Activated CD8-positive, alpha-beta memory T cell treated with anti-CD3 and anti-CD28 coated beads, Interleukin-2, amount 50 U/mL, for 48 hours (primary cell): ENCODE results near the gene CD44.
A peak's percentile ranks its signal among the peaks of the same experiment; 100 is the strongest.
"Not testable (repeated sequence)": the region's sequence is repeated elsewhere in the genome, so short reads cannot be mapped to it uniquely, and the experiment has no call there.

Source experiments
- DNase-seq: peaks from one replicate; pipeline ENCODE4 v3.0.0-alpha.2; 2020

Gene CD44

DNA sequence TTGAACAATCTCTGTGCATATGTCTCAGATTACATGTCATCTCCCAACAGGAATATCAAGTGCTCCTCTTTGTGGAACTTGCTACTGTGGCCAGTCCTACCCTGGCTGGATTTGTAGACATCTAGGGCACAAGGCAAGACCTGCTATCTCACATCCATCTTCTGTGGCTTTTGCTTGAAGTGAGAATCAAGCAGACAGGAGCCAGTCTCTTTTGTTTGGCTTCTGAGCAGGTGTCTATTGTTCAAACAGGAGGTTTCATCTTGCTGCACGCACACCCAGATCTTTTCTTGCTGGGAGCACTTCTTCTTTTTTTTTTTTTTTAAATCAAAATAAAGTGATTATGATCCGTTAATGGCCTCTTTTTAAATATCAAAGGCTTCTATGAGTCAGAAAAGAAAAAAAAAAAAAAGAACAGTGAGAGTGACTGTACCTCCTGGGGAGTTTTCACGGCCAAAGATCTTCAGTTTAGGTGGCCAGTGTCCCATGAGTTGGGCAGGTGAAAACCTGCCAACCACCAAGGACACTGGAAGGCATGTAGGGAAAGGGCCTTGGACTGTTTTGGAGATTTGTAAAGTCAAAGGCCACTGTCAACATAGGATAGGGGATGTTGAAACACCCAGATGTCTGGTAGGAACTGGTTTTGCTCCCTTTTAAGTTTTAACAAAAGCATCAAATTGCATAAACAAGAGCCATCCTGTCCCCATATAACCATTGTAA lies 78.1 kb downstream of the CD44 start:
- DNase-seq, result no peak

DNA sequence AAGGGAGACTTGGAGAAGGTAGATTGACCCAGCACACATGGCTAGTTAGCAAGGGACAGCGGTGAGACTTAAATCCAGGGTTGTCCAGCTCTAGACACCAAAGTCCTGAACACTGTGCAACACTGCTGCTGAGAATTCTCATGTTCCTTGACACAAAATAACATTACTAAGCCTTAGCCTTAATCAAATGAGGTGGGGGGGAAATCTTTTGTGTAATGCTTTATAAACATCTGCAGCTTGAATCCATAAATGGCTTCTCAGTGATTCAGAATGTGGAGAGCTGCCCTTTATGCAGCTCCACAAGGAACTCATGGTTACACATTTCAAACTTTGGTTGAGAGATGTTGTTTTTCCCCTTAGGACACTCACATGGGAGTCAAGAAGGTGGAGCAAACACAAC lies 80.0 kb downstream of the CD44 start:
- DNase-seq, result no peak

DNA sequence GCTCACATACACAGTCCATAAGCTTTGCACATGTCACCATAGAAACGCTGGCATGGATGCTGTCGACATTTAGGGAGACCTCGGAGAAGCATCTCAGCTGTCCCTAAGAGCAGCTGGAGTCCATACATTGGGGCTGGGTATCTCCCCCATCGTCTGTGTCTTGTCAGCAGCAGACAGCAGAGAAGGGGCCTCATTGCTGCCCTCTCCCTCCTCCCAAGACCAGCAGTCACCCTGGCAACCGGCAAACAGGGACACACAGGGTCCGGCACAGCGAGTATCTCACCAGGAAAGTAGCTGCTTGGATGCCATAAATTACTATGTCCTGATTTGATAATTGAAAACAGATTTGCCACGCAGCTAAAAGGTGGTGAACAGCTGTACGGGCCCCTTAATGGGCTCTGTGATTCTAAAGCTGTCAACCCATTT lies 84.4 kb downstream of the CD44 start:
- DNase-seq, result no peak

DNA sequence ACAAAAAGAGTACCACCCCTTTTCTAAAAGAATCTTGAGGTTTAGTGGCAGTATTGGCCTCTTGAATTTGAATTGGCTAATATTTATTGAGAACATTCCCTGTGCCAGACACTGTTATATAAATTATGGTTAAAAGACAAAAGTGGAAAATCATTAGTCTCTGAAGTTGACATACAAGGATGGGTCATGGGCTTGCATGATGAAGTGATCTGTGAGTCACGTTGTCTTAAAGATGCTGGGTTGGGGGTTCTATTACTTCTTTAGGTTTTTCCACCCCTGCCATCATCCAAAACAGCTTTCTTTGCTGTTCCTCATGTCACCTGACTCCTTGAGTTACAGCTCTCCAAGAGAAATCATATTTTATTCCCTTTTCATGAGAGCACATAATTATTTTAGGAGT lies 85.0 kb downstream of the CD44 start:
- DNase-seq, result no peak

DNA sequence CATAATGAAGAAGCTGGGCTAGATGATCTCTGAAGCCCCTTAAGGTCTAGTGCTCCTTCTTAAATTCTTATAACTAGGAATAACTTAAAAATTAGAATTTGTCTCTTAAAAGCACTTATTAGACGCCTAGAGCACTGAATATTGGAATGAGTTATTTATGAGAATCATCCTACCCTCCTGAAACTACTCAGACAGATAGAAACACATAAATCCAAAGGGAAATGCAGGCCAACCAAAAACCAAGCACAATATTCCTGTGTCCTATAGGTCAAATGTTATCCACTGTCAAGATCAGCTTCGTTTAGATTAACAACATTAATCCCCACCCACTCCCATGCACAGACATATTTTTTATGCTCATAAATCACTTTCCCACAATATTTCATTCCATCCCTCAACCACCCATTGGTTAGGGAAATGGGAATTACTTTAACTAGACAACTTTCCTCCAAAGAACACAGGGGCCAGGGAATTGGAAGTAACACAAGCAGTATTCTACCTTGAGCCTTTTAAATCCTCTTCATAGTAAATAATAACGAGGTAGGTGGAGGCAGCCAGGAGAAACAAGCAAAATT lies 87.1 kb downstream of the CD44 start:
- DNase-seq, result no peak

DNA sequence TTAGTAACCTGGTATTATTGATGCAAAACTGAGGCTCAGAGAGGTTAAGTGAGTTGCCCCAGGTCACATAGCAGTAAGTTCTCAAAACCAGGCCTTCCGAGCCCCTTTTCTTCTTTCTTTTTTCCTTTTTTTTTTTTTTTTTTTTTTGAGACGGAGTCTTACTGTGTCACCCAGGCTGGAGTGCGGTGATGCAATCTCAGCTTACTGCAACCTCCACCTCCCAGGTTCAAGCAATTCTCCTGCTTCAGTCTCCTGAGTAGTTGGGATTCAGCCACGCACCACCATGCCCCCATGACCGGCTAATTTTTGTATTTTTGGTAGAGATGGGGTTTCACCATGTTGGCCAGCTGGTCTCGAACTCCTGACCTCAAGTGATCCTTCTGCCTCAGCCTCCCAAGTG lies 87.8 kb downstream of the CD44 start:
- not testable (repeated sequence) for DNase-seq

DNA sequence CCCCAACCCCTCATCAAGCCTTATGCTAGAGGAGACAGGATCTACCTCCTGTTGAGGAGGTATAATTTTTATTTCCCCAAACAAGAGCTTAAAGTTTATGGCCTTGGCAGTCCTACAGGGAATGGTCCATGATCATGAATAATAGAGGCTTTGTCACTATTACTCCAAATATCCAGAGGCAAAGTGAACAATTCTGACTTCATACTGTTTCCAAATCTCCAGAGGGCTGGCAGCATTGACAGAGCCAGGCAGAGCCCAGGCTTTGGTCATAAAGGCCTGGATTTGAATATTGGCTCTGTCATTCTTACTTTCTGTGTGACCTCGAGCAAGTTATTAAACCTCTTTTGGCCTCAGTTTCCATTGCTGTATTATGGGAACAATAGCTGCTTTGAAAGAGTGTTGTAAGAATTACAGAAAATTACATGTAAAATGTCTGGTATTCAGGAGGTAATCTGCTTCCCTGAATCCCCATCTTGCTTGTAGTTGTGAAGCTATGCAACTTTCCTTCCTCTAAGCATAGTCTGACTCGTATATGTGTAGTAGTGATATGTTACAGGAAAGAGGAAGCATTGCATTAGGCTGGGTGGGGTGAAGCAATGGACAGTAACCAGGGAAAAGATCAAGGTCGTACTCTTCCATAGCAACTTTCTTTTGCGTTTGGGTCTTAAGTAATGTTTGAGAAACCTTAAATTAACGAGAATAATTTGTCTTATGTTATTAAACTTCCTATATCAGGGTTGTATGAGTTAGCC lies 88.8 kb downstream of the CD44 start:
- DNase-seq, result no peak

DNA sequence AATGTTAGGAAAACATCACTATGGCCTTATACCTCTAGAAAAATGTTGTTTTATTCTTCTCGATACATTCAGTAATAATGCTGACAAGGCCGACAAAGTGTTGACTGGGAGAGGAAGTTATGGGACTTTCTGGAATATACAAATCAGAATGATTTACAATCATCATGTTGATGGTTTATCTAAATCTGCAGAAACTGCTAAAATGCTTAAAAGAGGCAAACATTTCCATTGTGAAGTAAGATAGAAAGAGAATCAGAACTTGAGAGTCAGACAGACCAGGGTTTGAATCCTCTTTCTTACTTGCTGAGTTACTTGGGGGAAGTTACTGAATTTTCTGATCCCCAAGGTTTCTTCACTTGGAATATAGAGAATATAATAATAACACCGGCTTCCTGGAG lies 89.4 kb downstream of the CD44 start:
- DNase-seq, result no peak

DNA sequence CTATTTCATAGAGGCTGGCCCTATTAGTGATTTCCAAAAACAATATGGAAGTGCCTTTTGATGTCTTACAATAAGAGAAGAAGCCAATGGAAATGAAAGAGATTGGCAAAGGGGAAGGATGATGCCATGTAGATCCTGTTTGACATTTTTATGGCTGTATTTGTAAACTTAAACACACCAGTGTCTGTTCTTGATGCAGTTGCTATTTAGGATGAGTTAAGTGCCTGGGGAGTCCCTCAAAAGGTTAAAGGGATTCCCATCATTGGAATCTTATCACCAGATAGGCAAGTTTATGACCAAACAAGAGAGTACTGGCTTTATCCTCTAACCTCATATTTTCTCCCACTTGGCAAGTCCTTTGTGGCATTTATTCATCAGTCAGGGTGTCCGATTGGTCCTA lies 91.4 kb downstream of the CD44 start:
- DNase-seq, result no peak

DNA sequence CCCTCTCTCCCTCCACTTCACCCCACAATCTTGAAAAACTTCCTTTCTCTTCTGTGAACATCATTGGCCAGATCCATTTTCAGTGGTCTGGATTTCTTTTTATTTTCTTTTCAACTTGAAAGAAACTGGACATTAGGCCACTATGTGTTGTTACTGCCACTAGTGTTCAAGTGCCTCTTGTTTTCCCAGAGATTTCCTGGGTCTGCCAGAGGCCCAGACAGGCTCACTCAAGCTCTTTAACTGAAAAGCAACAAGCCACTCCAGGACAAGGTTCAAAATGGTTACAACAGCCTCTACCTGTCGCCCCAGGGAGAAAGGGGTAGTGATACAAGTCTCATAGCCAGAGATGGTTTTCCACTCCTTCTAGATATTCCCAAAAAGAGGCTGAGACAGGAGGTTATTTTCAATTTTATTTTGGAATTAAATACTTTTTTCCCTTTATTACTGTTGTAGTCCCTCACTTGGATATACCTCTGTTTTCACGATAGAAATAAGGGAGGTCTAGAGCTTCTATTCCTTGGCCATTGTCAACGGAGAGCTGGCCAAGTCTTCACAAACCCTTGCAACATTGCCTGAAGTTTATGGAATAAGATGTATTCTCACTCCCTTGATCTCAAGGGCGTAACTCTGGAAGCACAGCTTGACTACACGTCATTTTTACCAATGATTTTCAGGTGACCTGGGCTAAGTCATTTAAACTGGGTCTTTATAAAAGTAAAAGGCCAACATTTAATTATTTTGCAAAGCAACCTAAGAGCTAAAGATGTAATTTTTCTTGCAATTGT lies 92.3 kb downstream of the CD44 start:
- no peak for DNase-seq

DNA sequence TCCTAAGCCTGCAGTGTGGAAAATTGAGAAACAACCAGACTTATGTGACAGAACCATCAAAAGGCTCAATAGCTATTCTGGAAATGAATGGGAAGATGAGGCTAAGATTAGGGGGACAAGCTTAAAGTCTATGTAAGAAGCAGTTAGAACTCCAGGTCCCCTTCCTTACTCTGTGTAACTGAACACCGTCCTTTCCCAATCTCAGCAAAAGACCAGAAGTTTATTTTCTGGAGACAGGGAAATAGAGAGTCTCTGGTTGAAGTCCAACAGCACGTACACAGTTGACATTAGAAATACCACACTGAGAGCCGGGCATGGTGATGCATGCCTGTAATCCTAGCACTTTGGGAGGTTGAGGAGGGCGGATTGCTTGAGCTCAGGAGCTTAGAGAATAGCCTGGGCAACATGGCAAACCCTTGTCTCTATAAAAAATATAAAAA lies 93.9 kb downstream of the CD44 start:
- DNase-seq, result no peak

DNA sequence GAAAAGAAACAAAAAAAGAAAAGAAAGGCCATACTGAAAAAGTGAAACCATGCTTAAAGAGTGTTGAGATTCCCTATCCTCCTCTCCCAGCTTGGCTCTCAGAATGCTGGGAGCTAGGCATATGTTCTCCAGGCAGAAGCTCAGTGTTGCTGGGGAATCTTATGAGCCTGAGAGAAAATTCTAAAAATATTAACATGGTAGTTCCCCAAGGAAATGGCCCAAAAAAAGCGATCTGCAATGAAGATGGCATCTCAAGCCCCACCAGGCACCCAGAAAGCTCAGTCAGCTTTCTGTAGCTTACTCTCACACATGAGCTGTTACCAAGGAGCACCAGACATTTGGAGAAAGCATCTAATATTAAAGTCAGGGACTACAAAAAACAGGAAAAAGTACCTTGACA lies 94.5 kb downstream of the CD44 start:
- no peak for DNase-seq

DNA sequence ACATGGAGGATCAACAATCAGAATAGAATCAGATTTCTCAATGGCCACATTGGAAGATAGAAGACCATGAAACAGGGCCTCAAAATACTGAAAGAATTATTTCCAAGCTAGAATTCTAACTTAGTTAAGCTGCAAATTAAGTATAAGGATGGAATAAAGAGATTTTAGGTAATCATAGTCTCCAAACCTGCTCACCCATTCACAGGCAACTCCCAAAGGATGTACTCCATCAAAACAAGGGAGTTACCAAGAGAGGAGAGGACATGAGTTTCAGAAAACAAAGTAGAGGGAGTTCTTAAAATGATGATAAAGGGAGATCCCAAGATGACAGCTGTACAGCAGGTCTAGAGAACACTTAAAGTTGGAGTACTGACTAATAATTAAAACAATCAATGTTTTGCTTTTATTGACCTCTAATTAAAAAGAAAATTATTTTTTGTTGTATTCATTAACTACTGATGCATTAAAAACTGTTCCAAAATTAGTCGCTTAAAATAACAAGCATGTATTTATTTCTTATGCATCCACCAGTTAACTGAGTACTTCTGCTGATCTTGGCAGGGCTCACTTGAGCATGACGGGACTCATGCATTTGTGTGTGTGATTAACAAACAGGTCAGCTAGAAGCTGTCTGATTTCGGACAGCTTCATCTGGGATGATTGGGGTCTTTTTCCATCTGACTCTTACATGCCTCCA lies 95.6 kb downstream of the CD44 start:
- no peak for DNase-seq

DNA sequence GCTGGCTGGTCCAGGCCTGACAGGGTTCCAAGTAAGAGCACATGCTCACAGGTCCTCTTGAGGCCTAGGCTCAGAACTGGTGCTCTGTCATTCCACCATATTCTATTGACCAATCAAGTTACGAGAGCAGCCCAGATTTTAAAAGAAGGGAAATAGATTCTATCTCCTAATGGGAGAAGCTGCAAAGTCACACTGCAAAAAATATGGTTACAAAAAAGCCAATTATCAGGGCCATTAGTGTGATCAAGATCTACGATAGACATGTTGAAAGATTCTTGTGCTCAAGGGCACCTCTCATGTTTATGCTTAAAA lies 96.1 kb downstream of the CD44 start:
- no peak for DNase-seq

DNA sequence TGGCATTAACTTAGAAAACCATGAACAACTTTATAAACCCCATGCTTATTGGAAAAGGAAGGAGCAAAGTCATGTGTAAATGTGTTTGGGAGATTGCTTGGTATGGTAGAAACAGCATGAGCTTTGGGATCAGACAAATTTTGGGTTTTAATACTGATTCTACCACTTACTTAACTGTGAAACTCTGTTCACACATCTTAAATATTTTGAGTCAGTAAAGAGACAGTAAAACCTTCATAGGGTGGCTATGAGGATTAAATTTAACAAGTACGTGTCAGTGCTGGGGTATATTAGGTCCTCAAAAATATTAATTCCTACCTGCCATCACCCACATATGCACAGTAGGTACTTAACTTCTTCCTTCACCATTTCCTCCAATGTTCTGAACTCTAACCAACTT lies 96.5 kb downstream of the CD44 start:
- DNase-seq, result no peak

DNA sequence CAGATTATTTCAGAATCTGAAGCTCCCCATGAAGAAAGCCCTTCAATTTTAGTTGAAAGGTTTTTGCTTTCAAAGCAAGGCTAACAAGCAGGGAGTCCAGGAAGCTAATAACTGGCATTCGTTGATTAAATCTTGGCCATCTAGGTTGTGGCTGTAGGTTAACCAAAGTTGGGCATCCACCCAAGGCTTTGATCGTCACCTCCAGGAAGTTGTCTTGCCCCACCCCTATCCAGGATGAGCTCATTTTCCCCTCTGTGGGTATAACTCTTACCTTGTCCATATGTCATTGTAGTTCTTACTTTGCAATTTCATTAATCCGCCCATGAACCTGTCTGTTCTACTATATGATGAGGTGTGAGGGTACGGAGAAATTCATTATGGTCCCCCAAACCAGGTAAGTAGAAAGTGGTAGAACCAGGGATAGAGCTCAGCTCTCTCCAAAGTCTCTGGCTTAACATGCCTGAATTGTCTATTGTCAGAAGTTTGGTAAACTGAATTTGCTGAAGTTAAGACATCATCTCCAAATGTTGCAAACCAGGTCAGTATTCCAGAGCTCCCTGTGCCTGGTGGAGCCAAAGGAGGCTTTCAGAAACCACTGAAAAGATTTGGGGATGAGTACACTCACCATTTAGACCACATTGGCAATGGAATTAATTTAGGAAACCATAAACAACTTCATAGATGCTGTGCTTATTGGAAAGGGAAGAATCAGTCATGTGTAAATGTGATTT lies 97.1 kb downstream of the CD44 start:
- DNase-seq, result peak; percentile 65

DNA sequence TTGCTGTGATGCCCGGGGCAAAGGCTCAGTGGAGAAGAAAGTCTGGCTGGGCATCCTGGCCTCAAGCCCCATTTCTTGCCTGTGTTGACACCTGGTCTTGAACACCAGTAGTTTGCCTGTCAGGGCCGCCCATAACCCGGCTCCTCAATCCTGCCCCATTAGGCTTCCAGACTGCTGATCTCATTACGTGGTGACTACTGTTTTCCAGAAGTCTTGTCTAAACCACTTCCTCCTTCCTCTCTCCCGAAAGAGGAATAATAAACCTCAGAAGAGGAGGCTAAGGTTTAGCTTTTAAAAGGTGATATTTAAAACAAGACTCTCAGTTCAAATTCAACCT lies 97.7 kb downstream of the CD44 start:
- DNase-seq, result no peak

DNA sequence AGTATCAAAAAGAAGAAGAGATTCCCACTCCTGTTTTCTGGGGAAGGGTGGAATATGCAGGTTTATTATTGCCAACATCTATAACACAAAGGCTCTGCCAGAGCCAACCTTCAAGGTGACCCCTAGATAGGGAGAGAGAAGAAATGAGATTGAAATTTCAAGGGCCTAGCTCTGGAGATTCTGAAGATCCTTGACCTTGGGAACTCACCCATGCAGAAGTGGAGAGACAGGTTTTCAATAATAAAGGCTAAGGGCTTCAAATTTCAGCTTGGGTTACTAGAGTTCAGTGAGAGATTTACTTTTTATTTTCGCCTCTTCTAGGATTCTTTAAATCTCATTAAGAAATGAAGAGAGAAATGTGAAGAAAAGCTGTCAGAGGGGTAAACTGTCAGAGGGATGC lies 98.4 kb downstream of the CD44 start:
- DNase-seq, result no peak

DNA sequence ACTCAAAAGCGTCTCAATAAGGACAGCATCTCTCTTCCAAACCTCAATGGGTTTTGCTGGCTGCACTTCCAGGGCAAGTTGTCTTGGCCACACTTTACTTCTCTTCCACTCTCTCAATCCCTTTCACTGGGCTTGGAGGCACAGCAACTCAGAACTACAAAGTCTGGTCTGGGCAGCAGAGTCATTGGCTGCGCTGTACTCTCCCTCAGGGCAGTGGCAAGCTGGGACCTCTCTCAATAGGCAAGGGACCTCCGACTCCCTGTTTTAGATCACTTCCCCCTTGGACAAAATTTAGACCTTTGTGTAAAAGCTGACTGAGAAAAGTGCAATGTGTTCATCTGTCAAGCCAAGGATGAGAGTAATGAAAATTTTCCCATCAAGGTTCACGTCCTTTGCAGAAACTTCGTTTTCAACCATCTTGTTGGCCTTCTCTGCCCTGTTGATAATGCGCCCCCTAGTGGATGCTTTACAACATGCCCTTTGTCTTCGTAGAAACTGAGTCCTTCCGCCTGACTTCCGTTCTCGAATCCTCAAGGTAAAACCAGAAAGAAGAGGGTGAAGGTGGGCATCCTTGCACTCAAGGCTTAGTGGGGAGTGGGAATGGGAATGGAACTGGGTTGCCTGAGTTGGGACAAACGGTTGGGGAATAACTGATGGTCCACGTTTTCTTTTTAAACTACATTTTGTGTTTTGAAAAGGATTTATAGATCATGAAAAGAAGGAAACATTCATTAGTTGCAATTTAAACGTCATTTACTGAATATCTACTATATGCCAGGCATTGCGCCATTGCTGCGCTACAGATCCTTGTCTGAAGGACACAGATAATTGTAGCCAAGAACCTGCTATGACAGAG lies 99.1 kb downstream of the CD44 start:
- DNase-seq, result peak; percentile 69

DNA sequence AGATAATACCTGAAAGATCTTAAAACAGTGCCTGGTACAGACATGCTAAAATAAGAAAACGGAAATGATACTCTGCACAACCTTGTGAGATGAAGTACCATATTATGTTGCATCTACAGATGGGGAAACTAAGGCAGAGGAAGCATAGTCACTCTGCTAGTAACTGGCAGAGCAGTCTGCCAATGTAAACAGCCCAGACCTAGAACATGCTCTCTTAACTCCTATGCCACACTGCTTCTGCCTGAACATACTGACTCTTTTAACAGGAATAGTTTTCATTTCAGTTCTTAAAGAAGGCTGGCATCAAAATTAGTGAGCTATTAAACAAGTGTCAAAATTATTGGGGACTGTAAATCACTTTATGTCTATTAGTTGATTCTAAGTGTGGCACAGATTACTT lies 99.9 kb downstream of the CD44 start:
- DNase-seq, result no peak

DNA sequence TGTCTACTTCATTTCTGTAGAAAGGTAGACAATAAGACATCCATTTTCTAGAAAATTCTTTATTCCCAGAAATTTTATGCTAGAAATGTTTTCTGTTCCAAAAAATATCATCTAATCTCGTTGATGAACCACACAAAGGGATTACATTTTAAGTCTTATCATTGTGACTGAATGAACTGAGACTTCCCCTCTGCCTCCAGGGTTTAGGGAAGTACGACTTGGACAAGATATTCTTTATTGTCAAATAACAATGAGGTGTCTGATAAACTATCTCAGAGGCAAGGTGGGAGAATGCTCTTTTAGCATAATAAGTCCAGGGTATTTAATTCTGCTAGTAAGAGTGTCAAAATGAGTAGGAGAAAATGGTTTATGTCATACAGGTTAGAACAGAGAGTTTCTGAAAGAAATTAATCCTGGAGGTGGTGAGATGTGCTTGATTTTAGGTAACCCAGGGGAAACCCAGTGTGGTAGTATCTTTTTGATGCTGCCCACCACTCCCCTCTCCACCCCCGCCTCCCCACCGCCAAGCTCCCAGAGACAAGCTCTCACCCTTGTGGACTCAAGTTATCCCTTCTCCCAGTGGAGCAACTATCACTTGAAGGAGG lies 100.6 kb downstream of the CD44 start:
- DNase-seq, result no peak
